Mesothelial cell of epicardium (in vitro differentiated cells): ENCODE data around the gene RHOF. TPM values are rescaled to one million over a fixed set of nuclear protein-coding genes. Genes with fewer than 3 reads are reported as not detected.

Experiments
- DNase-seq, 2 experiments: peaks; one replicate each; pipeline ENCODE4 v3.0.0; 2021; ENCODE audit warnings: low spot score in 2 of 2; ENCODE audit not compliant: unreplicated experiment in 2 of 2
- H3K27ac Mint-ChIP-seq: 2 replicates; pipeline ENCODE4 v1.8.0; 2021; ENCODE audit warnings: mixed read lengths
- H3K27me3 Mint-ChIP-seq: 2 replicates; pipeline ENCODE4 v1.8.0; 2021; ENCODE audit warnings: low read depth, mixed read lengths
- H3K36me3 Mint-ChIP-seq: 2 replicates; pipeline ENCODE4 v1.8.0; 2021; ENCODE audit warnings: mixed read lengths
- H3K4me1 Mint-ChIP-seq: 2 replicates; pipeline ENCODE4 v1.8.0; 2021; ENCODE audit warnings: mixed read lengths
- H3K4me3 Mint-ChIP-seq: 2 replicates; pipeline ENCODE4 v1.8.0; 2021; ENCODE audit warnings: mild to moderate bottlenecking, moderate library complexity, mixed read lengths
- H3K9me3 Mint-ChIP-seq: 2 replicates; pipeline ENCODE4 v1.8.0; 2021; ENCODE audit warnings: mixed read lengths
- CTCF ChIP-seq: fragments of 200-600 bp; sonication (generic); IDR thresholded peaks from one replicate; pipeline ENCODE4 v1.5.0; 2021; ENCODE audit warnings: antibody characterized with exemption; ENCODE audit not compliant: unreplicated experiment
- total RNA-seq: library from RNA; stranded (reverse); gene quantifications from 3 replicates; pipeline ENCODE4 v1.2.1, GENCODE V29; 2021

RHOF gene
- total RNA-seq, 1 donor from 2014 or later, result 37.8 TPM

DNA sequence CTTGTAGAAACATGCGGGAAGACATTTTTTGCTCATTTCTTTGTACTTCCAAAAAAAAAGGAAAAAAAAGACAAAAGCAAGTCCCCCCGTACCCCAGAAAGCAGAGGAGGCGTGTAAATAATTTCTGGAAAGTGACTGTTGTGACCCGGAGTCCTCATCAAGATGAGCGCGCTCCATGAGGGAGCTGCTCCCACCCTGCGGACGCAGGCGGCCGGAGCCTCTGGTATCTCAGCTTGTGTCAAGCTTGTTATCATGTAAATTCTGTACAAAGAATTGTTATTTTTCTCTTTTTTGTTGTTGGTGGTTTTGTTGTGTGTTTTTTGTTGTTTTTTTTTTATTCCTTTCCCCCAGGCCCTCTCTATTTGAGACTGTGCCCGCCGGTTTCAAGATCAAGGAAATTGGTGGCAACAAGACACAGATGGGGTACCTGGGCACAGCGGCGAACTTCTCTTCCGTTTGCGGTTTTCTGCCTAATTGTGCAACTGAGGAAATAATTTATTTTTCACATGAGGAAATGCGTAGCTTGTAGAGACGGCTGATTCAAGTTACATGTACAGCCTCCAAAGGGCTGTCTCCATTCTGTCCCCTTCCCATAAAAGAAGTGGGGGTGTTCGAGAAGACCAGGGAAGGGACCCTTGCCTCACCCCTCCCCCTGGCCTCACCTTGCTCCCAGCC is 38.2 kb upstream of the RHOF start:
- H3K36me3 Mint-ChIP-seq, result peaks cover 39% of the 10 kb centered on the region
- no peaks in the 10 kb centered on the region for H3K27me3 Mint-ChIP-seq
- no peaks in the 10 kb centered on the region for H3K9me3 Mint-ChIP-seq
- TF ChIP-seq CTCF, result no peak
- H3K4me3 Mint-ChIP-seq, result no peak overlapping the region
- no peak overlapping the region for H3K27ac Mint-ChIP-seq
- DNase-seq, result no peak
- H3K4me1 Mint-ChIP-seq, result no peaks in the 10 kb centered on the region

DNA sequence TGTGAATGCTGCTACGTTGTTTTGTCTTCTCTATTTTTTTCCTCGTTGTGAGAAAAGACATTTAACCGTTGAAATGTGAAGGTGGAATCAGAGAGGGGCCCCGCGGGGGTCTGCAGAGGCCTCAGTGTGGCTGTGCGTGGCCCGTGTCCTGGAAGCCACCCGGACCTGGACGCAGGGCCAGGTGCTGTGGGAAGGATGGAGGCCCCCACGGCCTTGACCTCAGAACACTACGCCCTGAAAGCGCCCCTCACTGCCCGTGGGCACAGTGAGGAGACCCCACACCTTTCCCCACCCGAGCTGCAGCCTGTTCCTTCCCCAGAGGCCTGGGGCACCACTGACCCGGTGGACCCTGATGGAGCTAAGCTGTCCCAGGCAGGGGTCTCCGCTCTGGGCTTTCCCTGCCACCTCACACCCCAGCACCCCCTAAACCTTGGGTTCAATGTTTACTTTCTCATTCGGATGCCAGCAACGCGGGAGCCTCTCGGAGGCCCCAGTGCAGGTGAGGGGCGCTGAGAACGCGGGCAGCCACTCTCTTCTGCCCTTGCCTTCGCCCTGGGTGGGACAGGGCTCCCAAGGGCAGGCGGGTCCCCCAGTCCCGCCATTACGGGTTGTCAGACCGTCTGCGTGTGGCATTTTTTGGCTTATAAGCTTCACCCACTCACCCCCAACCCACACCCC is 37.2 kb upstream of the RHOF start:
- no peaks in the 10 kb centered on the region for H3K4me1 Mint-ChIP-seq
- no peak overlapping the region for H3K27ac Mint-ChIP-seq
- DNase-seq, result no peak
- H3K9me3 Mint-ChIP-seq, result no peaks in the 10 kb centered on the region
- H3K4me3 Mint-ChIP-seq, result no peak overlapping the region
- peaks cover 45% of the 10 kb centered on the region for H3K36me3 Mint-ChIP-seq
- TF ChIP-seq CTCF, result no peak
- no peaks in the 10 kb centered on the region for H3K27me3 Mint-ChIP-seq

DNA sequence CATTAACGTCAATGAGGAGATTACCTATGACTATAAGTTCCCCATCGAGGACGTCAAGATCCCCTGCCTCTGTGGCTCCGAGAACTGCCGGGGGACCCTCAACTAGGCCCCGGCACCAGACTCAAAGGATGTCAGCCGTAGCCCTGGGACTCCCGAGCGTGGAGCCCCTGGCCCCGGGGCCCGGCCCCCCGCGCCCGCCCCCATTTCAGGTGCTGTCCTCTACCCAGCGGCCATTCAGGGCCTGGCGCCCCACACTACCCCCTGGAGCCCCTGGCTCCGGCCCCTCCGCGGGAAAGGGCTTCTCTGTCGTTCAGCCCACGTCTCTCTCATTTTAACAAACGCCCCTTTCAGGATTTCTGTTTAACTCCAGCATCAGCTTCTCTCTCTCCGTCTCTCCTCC is 36.6 kb upstream of the RHOF start:
- no peaks in the 10 kb centered on the region for H3K27me3 Mint-ChIP-seq
- no peak overlapping the region for H3K4me3 Mint-ChIP-seq
- no peaks in the 10 kb centered on the region for H3K4me1 Mint-ChIP-seq
- TF ChIP-seq CTCF, result no peak
- no peak for DNase-seq
- H3K27ac Mint-ChIP-seq, result no peak overlapping the region
- peaks cover 45% of the 10 kb centered on the region for H3K36me3 Mint-ChIP-seq
- H3K9me3 Mint-ChIP-seq, result no peaks in the 10 kb centered on the region

DNA sequence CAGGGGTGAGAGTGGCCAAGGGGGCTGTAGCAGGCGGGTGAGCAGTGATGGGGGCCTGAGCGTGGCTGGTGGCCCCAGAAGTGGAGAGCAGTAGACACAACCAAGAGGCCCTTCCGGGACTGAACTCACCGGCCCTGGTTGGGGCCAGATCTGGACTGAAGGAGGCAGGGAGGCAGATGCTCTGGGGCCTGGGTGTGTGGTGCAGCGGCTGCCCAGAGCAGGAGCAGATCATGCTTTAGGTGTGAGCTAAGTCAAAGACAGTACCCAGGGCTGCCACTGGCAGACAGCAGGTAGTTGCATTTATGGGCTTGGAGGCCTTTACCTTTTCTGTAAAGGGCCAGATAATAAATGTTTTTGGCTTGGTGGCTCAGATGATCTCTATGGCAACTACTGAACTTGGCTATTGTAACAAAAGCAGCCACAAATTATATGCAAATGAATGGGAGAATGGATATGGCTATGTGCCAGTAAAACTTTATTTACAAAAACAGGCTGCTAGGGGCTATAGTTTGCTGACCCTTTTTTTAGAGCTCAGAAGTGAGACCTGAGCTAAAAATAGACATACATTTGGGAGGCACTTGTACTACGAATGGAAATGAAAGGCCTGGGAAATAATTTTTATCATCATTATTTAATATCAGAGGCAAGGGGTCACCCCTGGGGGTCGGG is 35.9 kb upstream of the RHOF start:
- Mint-ChIP-seq H3K4me1 (no peaks in the 10 kb centered on the region), H3K27ac (peak overlapping the region; percentile 18)

GRCh38 chr12:121828826-121829225 is 35.3 kb upstream of the RHOF start:
- TF ChIP-seq CTCF, result no peak
- H3K27me3 Mint-ChIP-seq, result no peaks in the 10 kb centered on the region
- no peak overlapping the region for H3K4me3 Mint-ChIP-seq
- H3K9me3 Mint-ChIP-seq, result no peaks in the 10 kb centered on the region
- no peak for DNase-seq
- peaks cover 45% of the 10 kb centered on the region for H3K36me3 Mint-ChIP-seq
- H3K27ac Mint-ChIP-seq, result no peak overlapping the region
- no peaks in the 10 kb centered on the region for H3K4me1 Mint-ChIP-seq

More for the DNA sequence above, 35.9 kb upstream of the RHOF start:
- no peak for TF ChIP-seq CTCF
- no peaks in the 10 kb centered on the region for H3K9me3 Mint-ChIP-seq
- peaks cover 45% of the 10 kb centered on the region for H3K36me3 Mint-ChIP-seq
- no peak for DNase-seq
- no peaks in the 10 kb centered on the region for H3K27me3 Mint-ChIP-seq
- no peak overlapping the region for H3K4me3 Mint-ChIP-seq
